ENCODE data around the gene RNF183.
"Not testable (repeated sequence)": the region's sequence is repeated elsewhere in the genome, so short reads cannot be mapped to it uniquely, and the experiment has no call there.

Gene RNF183

GRCh38 chr9:113269871-113270270 lies 33.3 kb downstream of the RNF183 start:
- DNase-seq, result no peak

- no peak for DNase-seq
Measured at GRCh38 chr9:113269355-113269754, 33.8 kb downstream of the RNF183 start.

- DNase-seq, result no peak
Measured at GRCh38 chr9:113267911-113268566, 35.1 kb downstream of the RNF183 start.

- DNase-seq, result no peak
Measured at GRCh38 chr9:113266174-113266573, 37.0 kb downstream of the RNF183 start.

- DNase-seq, result no peak
Measured at GRCh38 chr9:113261917-113262671, 41.1 kb downstream of the RNF183 start.

GRCh38 chr9:113258282-113258681 lies 44.9 kb downstream of the RNF183 start:
- no peak for DNase-seq

GRCh38 chr9:113257863-113258262 lies 45.3 kb downstream of the RNF183 start:
- DNase-seq, result no peak

GRCh38 chr9:113255438-113255837 lies 47.7 kb downstream of the RNF183 start:
- DNase-seq, result no peak

GRCh38 chr9:113254991-113255390 lies 48.2 kb downstream of the RNF183 start:
- DNase-seq, result no peak

GRCh38 chr9:113250807-113251206 lies 52.4 kb downstream of the RNF183 start:
- DNase-seq, result no peak

- not testable (repeated sequence) for DNase-seq
Measured at GRCh38 chr9:113249661-113250060, 53.5 kb downstream of the RNF183 start.

GRCh38 chr9:113247640-113248039 lies 55.5 kb downstream of the RNF183 start:
- no peak for DNase-seq

All from stimulated activated naive CD4-positive, alpha-beta T cell (primary cell).